CD8-positive, alpha-beta memory T cell (primary cell): Measurements from ENCODE around the gene SLC51B. TPM values are rescaled to one million over a fixed set of nuclear protein-coding genes. Genes with fewer than 3 reads are reported as not detected.

Source experiments
- CTCF ChIA-PET: fragments of 350-600 bp; sonication (Branson Sonifier 250); formaldehyde crosslinking; loops from one replicate; lab custom pipeline; 2021; ENCODE audit warnings: antibody characterized with exemption; lab: Charles Lee
- POLR2A ChIA-PET: fragments of 350-600 bp; sonication (Branson Sonifier 250); formaldehyde crosslinking; loops from one replicate; lab custom pipeline; 2021; ENCODE audit warnings: antibody characterized with exemption; lab: Charles Lee
- DNase-seq, 5 donors: peaks; one replicate each; pipeline versions ENCODE4 v3.0.0 to v3.0.0-alpha.2; 2020 to 2022; ENCODE audit warnings: mixed read lengths in 1 of 5
- H3K27ac ChIP-seq: one replicate; pipeline ENCODE4 v1.7.0; 2013; ENCODE audit warnings: low read depth, mild to moderate bottlenecking, low read length, moderate library complexity
- H3K27me3 ChIP-seq: 2 replicates; pipeline ENCODE4 v1.7.0; 2013; ENCODE audit warnings: low read length, mild to moderate bottlenecking; ENCODE audit not compliant: insufficient read depth, poor library complexity, severe bottlenecking
- H3K36me3 ChIP-seq: 2 replicates; pipeline ENCODE4 v1.7.0; 2013; ENCODE audit warnings: mild to moderate bottlenecking, low read length, moderate library complexity; ENCODE audit not compliant: insufficient read depth
- H3K4me1 ChIP-seq: 2 replicates; pipeline ENCODE4 v1.7.0; 2013; ENCODE audit warnings: mild to moderate bottlenecking, low read length, moderate library complexity; ENCODE audit not compliant: insufficient read depth
- H3K4me3 ChIP-seq: 2 replicates; pipeline ENCODE4 v1.7.0; 2013; ENCODE audit warnings: mild to moderate bottlenecking, low read length
- H3K9me3 ChIP-seq: 2 replicates; pipeline ENCODE4 v1.7.0; 2013; ENCODE audit warnings: mild to moderate bottlenecking, low read length
- H3K27ac Mint-ChIP-seq, 8 donors: one replicate each; pipeline ENCODE4 v1.8.0; 2020 to 2021; ENCODE audit warnings: mixed read lengths in 8 of 8, mild to moderate bottlenecking in 6 of 8, inconsistent platforms in 3 of 8, moderate library complexity in 3 of 8
- H3K27me3 Mint-ChIP-seq, 2 donors: one replicate each; pipeline ENCODE4 v1.8.0; 2020 to 2021; ENCODE audit warnings: mixed read lengths in 2 of 2, mild to moderate bottlenecking in 1 of 2, moderate library complexity in 1 of 2
- H3K36me3 Mint-ChIP-seq, 3 donors: one replicate each; pipeline ENCODE4 v1.8.0; 2020 to 2021; ENCODE audit warnings: mixed read lengths in 3 of 3, inconsistent platforms in 1 of 3, mild to moderate bottlenecking in 1 of 3
- H3K4me1 Mint-ChIP-seq, 3 donors: one replicate each; pipeline ENCODE4 v1.8.0; 2020 to 2021; ENCODE audit warnings: mixed read lengths in 3 of 3, inconsistent platforms in 1 of 3, mild to moderate bottlenecking in 1 of 3
- H3K4me3 Mint-ChIP-seq, 7 donors: one replicate each; pipeline ENCODE4 v1.8.0; 2020 to 2021; ENCODE audit warnings: mixed read lengths in 7 of 7, mild to moderate bottlenecking in 6 of 7, moderate library complexity in 4 of 7, inconsistent platforms in 2 of 7
- H3K9me3 Mint-ChIP-seq, 5 donors: one replicate each; pipeline ENCODE4 v1.8.0; 2020 to 2022; ENCODE audit warnings: mixed read lengths in 5 of 5, mild to moderate bottlenecking in 3 of 5, moderate library complexity in 2 of 5, inconsistent platforms in 1 of 5
- polyA plus RNA-seq: library from polyadenylated mRNA; unstranded; fragments of 300-500 nt; fragmentation: Illumina TruSeq; gene quantifications from one replicate; pipeline ENCODE4 v1.2.3, GENCODE V29; 2021
- total RNA-seq, 2 experiments: library from RNA; stranded (reverse); gene quantifications; one replicate each; pipeline ENCODE4 v1.2.3, GENCODE V29; 2021

SLC51B gene
- total and polyA plus RNA-seq, 3 experiments from 2014 or later = not detected

DNA sequence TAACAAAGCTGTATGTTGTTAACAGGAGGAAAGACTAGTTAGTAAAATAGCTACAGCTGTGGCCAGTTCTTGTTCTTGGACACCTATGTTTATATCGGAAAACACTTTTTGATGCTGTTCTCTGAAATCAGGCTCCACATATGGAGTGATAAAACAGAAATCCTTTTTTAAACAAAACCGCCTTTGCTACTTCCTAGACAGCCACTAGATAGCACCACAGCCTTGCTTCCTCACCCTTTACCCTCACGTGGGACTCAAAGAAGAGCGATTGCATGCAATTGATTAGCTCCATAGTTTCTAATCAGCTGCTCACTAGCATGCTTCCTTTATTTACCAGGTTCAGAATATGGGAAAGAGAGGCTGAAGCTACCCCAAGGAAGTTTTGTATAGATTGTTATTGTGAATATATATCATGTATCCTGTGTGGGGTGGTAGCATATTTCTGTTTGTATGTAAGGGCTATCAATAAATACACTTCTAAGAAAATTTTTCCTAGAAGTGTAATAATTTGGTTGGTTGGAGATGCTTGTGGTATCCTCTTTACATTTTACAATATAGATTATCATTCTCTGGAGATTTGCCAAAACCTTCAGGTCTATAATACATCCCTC is 11.4 kb upstream of the SLC51B start:
- Mint-ChIP-seq H3K27me3 (peaks cover 7 to 15% of the 10 kb centered on the region in 2 donors), H3K36me3 (peaks cover 0 to 3% (median 0%) of the 10 kb centered on the region in 3 donors), H3K4me3 (peak overlapping the region in 1 of 7 donors; percentile 22), H3K27ac (no peak overlapping the region), H3K9me3 (no peaks in the 10 kb centered on the region), H3K4me1 (peaks cover 3 to 14% (median 12%) of the 10 kb centered on the region in 3 donors)
- no peak overlapping the region for H3K27ac ChIP-seq
- H3K36me3 ChIP-seq = no peaks in the 10 kb centered on the region
- no peak overlapping the region for H3K4me3 ChIP-seq
- DNase-seq = peak in 2 of 5 donors; percentile 19 to 33
- H3K4me1 ChIP-seq = peaks cover 9% of the 10 kb centered on the region
- H3K9me3 ChIP-seq = no peaks in the 10 kb centered on the region
- CTCF ChIA-PET = interaction anchor here (1.9 kb wide), 2 partner anchors 10 to 44 kb away, joined by 9 to 10 read pairs; partner anchors contain the start of gene KBTBD13
- H3K27me3 ChIP-seq = no peaks in the 10 kb centered on the region
- POLR2A ChIA-PET = interaction anchor here (0.9 kb wide), 1 partner anchor 253 kb away, joined by 3 read pairs; the partner anchor contains the start of gene PARP16

DNA sequence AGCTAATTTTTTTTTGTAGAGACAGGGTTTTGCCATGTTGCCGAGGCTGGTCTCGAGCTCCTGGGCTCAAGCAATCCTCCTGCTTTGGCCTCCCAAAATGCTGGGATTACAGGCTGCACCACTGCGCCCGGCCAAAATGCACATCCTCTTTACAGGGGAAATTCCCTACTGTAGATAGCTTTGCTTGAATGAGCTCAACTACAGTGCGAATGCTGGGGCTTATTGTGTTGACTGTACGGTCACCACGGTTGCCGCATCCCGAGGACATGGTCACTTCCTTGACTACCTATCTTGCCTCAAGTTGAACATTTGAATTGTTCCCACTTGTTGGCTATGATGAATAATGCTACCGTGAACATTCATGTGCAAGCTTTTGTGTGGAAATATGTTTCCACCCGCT is 10.5 kb upstream of the SLC51B start:
- POLR2A ChIA-PET = no interaction called here
- Mint-ChIP-seq H3K9me3 (no peaks in the 10 kb centered on the region), H3K4me1 (peaks cover 3 to 14% (median 11%) of the 10 kb centered on the region in 3 donors), H3K36me3 (no peaks in the 10 kb centered on the region), H3K27me3 (peaks cover 7 to 15% of the 10 kb centered on the region in 2 donors), H3K4me3 (no peak overlapping the region), H3K27ac (no peak overlapping the region)
- Histone ChIP-seq H3K36me3 (no peaks in the 10 kb centered on the region), H3K27me3 (no peaks in the 10 kb centered on the region), H3K4me1 (peaks cover 9% of the 10 kb centered on the region), H3K9me3 (no peaks in the 10 kb centered on the region), H3K4me3 (no peak overlapping the region), H3K27ac (no peak overlapping the region)
- CTCF ChIA-PET = interaction anchor here (1.9 kb wide), 2 partner anchors 9 to 43 kb away, joined by 9 to 10 read pairs; partner anchors contain the start of gene KBTBD13
- DNase-seq = no peak

GRCh38 chr15:65037309-65037708 is 7.9 kb upstream of the SLC51B start:
- Histone ChIP-seq H3K36me3 (no peaks in the 10 kb centered on the region), H3K27me3 (no peaks in the 10 kb centered on the region), H3K27ac (no peak overlapping the region), H3K4me1 (peaks cover 9% of the 10 kb centered on the region), H3K4me3 (no peak overlapping the region), H3K9me3 (no peaks in the 10 kb centered on the region)
- no peak overlapping the region for H3K27ac Mint-ChIP-seq
- POLR2A ChIA-PET = no interaction called here
- no peak overlapping the region for H3K4me3 Mint-ChIP-seq
- peaks cover 5 to 14% of the 10 kb centered on the region in 2 donors for H3K27me3 Mint-ChIP-seq
- peaks cover 0 to 3% (median 0%) of the 10 kb centered on the region in 3 donors for H3K36me3 Mint-ChIP-seq
- H3K9me3 Mint-ChIP-seq = no peaks in the 10 kb centered on the region
- H3K4me1 Mint-ChIP-seq = peaks cover 3 to 11% (median 9%) of the 10 kb centered on the region in 3 donors
- DNase-seq = no peak
- CTCF ChIA-PET = no interaction called here

- H3K4me1 ChIP-seq = peaks cover 4% of the 10 kb centered on the region
- H3K9me3 ChIP-seq = no peaks in the 10 kb centered on the region
- POLR2A ChIA-PET = no interaction called here
- Mint-ChIP-seq H3K4me3 (no peak overlapping the region), H3K4me1 (peaks cover 3 to 8% (median 5%) of the 10 kb centered on the region in 3 donors), H3K36me3 (peaks cover 0 to 3% (median 0%) of the 10 kb centered on the region in 3 donors), H3K9me3 (no peaks in the 10 kb centered on the region), H3K27me3 (peaks cover 1 to 7% of the 10 kb centered on the region in 2 donors), H3K27ac (no peak overlapping the region)
- H3K4me3 ChIP-seq = no peak overlapping the region
- no peak overlapping the region for H3K27ac ChIP-seq
- H3K36me3 ChIP-seq = no peaks in the 10 kb centered on the region
- no peak for DNase-seq
- CTCF ChIA-PET = no interaction called here
- no peaks in the 10 kb centered on the region for H3K27me3 ChIP-seq
Measured at GRCh38 chr15:65038428-65038827, 6.8 kb upstream of the SLC51B start.

GRCh38 chr15:65038836-65039235 is 6.4 kb upstream of the SLC51B start:
- no peak overlapping the region for H3K4me3 Mint-ChIP-seq

DNA sequence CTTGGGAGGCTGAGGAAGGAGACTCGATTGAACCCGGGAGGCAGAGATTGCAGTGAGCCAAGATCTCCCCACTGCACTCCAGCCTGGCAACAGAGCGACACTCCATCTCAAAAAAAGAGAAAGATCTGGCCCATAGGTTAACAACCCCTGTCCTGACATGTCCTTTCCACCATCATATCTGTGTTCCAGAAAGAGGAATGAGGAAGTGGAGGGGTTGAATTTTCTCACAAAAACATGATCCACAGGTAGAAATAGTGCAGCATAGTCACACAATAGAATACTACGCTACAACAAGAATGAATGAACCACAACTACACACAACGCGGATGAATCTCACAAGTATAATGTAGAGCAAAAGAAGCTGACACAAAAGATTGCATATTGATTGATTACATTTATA is 4.7 kb upstream of the SLC51B start:
- no peaks in the 10 kb centered on the region for H3K4me1 ChIP-seq
- no peaks in the 10 kb centered on the region for H3K36me3 ChIP-seq
- no peaks in the 10 kb centered on the region for H3K27me3 ChIP-seq
- peaks cover 3 to 14% of the 10 kb centered on the region in 2 donors for H3K27me3 Mint-ChIP-seq
- no peak overlapping the region for H3K27ac Mint-ChIP-seq
- no peak for DNase-seq
- H3K27ac ChIP-seq = no peak overlapping the region
- peaks cover 0 to 3% (median 0%) of the 10 kb centered on the region in 3 donors for H3K36me3 Mint-ChIP-seq
- no peaks in the 10 kb centered on the region for H3K9me3 ChIP-seq
- POLR2A ChIA-PET = no interaction called here
- H3K4me1 Mint-ChIP-seq = no peaks in the 10 kb centered on the region
- H3K4me3 ChIP-seq = no peak overlapping the region
- no peak overlapping the region for H3K4me3 Mint-ChIP-seq
- H3K9me3 Mint-ChIP-seq = no peaks in the 10 kb centered on the region
- CTCF ChIA-PET = no interaction called here

More at GRCh38 chr15:65038836-65039235, 6.4 kb upstream of the SLC51B start:
- H3K4me1 ChIP-seq = peaks cover under 1% of the 10 kb centered on the region
- no peaks in the 10 kb centered on the region for H3K9me3 ChIP-seq
- peaks cover 0 to 3% (median 0%) of the 10 kb centered on the region in 3 donors for H3K36me3 Mint-ChIP-seq
- POLR2A ChIA-PET = no interaction called here
- H3K27ac Mint-ChIP-seq = no peak overlapping the region
- CTCF ChIA-PET = no interaction called here
- DNase-seq = no peak
- no peak overlapping the region for H3K27ac ChIP-seq
- no peaks in the 10 kb centered on the region for H3K27me3 ChIP-seq
- H3K9me3 Mint-ChIP-seq = no peaks in the 10 kb centered on the region
- peaks cover 1 to 7% of the 10 kb centered on the region in 2 donors for H3K27me3 Mint-ChIP-seq
- no peaks in the 10 kb centered on the region for H3K36me3 ChIP-seq
- H3K4me1 Mint-ChIP-seq = peaks cover 0 to 4% (median under 1%) of the 10 kb centered on the region in 3 donors
- no peak overlapping the region for H3K4me3 ChIP-seq

DNA sequence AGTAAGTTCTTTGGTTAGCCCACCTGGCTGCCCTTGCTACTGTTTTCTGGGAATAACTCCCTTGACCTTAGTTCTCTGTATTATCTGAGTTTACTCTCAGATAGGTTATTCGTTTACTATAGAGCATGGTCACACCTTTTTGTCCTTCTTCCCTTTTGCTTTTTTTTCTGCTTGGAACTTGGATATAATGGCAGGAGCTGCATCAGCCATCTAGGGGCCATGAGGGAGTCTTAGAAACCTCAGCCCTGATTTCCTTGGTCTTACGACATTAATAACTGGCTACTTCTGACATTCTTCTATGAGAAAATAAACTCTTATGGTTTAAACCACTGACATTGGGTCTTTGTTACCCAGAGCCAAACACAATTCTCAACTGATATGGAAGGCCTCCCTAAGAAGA is 3.4 kb upstream of the SLC51B start:
- no peaks in the 10 kb centered on the region for H3K36me3 ChIP-seq
- peaks cover 0 to 3% (median 0%) of the 10 kb centered on the region in 3 donors for H3K36me3 Mint-ChIP-seq
- H3K4me1 ChIP-seq = no peaks in the 10 kb centered on the region
- H3K4me3 ChIP-seq = no peak overlapping the region
- CTCF ChIA-PET = no interaction called here
- peak overlapping the region in 1 of 8 donors; percentile 49 for H3K27ac Mint-ChIP-seq
- no peaks in the 10 kb centered on the region for H3K9me3 Mint-ChIP-seq
- H3K27ac ChIP-seq = no peak overlapping the region
- no peak overlapping the region for H3K4me3 Mint-ChIP-seq
- peaks cover 3 to 17% of the 10 kb centered on the region in 2 donors for H3K27me3 Mint-ChIP-seq
- no peaks in the 10 kb centered on the region for H3K9me3 ChIP-seq
- no peak for DNase-seq
- no peaks in the 10 kb centered on the region for H3K4me1 Mint-ChIP-seq
- no peaks in the 10 kb centered on the region for H3K27me3 ChIP-seq
- POLR2A ChIA-PET = no interaction called here

DNA sequence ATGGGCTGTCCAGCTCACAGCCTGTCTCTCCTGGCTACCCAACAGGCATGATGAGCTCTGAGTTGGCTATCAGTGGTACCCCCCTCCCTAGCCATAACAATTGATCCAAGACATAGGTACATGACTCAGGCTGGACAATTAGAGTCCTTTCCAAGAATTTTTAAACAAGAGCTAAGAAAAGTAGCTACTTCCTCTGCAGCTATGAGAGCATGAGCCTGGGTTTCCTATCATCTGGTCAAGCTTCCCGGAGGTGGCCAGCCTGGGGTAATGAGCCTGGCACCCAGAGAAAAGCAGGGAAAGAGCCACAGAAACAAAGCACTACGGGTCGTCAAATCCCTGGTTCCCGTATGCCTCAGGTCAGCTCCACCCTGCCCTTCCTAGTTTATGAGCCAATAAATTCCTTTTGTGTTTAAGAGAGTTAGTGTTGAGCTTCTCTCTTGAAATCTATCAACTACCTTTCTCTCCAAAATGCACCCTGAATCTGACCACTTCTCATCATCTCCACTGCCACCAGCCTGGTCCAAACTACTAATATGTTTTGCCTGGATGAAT is 2.3 kb upstream of the SLC51B start:
- no peak overlapping the region for H3K4me3 ChIP-seq
- Mint-ChIP-seq H3K27me3 (peaks cover 7 to 14% of the 10 kb centered on the region in 2 donors), H3K36me3 (peaks cover 0 to 3% (median 0%) of the 10 kb centered on the region in 3 donors), H3K9me3 (no peaks in the 10 kb centered on the region), H3K4me3 (no peak overlapping the region), H3K27ac (no peak overlapping the region), H3K4me1 (no peaks in the 10 kb centered on the region)
- CTCF ChIA-PET = interaction anchor here (1.0 to 2.1 kb wide), 2 partner anchors 9 to 221 kb away, joined by 3 to 10 read pairs; no protein-coding TSS in a partner anchor
- H3K27me3 ChIP-seq = no peaks in the 10 kb centered on the region
- H3K4me1 ChIP-seq = no peaks in the 10 kb centered on the region
- POLR2A ChIA-PET = interaction anchor here (0.7 kb wide), 1 partner anchor 672 kb away, joined by 4 read pairs; no protein-coding TSS in a partner anchor
- DNase-seq = no peak
- H3K27ac ChIP-seq = no peak overlapping the region
- no peaks in the 10 kb centered on the region for H3K36me3 ChIP-seq
- H3K9me3 ChIP-seq = no peaks in the 10 kb centered on the region
